ENCODE measurements around the gene FAM163A.
"Not testable (repeated sequence)": the region's sequence is repeated elsewhere in the genome, so short reads cannot be mapped to it uniquely, and the experiment has no call there.

The FAM163A gene

DNA sequence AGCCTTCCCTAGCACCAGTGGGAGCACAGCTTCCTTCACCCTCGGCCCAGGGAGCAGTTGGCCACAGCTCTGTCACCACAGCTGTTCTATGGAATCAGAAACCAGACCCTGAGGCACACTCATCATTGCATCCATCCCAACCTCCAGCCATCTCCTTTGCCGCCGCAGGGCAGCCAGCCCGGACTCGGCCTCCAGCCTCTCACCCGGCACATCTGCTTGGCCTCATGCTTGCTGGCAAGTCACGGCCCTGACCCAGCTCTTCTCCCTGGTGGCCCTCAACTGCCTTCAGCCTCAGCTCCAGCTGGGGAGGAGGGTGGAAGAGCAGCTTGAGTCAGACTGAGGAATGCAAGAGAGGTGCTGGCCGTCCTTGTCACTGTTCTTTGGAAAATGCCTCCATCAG lies 74.7 kb downstream of the FAM163A start:
- DNase-seq = no peak

DNA sequence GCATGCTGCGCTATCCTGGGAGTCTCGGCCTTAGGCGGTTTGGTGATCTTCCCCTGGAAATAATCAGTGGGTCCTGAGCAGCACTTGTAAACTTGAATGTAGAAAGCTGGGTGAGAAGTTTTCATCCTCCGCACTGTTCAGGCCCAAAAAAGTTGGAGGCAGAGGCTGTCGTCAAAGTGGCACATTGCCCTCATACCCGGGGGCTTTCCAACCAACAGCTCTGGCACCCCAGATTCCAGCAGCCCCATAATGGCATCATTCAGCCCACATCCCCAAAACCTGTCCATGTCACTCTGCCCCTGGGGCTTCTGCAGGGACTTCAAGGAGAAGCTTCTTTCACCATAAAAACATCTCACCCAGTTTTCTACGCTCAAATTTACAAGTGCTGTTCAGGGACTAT lies 75.2 kb downstream of the FAM163A start:
- no peak for DNase-seq

DNA sequence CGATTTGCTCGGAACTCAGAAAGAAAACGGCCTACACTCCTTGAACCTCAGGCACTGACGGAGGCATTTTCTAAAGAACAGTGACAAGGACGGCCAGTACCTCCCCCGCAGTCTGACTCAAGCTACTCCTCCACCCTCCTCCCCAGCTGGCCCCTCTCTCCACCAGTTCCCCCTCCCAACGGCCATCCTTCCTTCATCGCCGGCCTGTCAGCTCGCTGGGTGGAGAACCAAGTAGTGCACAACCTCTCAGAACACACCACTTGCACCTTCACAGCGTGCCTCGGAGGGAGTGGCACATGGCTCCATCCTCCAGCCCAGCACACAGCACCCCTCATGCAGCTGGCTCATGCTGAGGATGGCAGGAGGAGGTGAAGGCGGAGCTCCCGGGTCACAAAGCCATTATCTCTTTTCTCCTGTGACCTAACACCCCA lies 75.7 kb downstream of the FAM163A start:
- no peak for DNase-seq

- peak; percentile 55 for DNase-seq
Observed at GRCh38 chr1:179820226-179820970, 77.3 kb downstream of the FAM163A start.

- no peak for DNase-seq
Observed at GRCh38 chr1:179821524-179821923, 78.4 kb downstream of the FAM163A start.

GRCh38 chr1:179822065-179822464 lies 79.0 kb downstream of the FAM163A start:
- DNase-seq = no peak

GRCh38 chr1:179823693-179824092 lies 80.6 kb downstream of the FAM163A start:
- no peak for DNase-seq

DNA sequence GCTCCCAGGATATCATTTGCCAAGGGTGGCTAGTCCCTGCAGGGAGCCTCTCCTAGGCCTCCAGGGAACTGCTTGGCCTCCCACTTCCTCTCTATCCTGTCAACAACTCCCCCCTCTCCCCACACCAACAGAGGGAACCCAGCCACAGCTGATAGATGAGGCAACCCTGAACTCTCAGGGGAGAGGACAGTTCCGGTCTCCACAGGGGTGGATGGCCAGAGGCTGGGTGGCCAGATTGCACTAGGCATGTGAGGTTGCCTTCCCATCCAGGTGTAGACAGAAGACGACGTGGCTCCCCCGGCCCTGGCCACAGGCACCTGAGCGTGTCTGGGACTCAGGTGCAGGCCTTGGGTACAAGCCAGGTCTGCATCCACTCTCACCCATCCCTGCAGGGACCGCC lies 81.2 kb downstream of the FAM163A start:
- no peak for DNase-seq

DNA sequence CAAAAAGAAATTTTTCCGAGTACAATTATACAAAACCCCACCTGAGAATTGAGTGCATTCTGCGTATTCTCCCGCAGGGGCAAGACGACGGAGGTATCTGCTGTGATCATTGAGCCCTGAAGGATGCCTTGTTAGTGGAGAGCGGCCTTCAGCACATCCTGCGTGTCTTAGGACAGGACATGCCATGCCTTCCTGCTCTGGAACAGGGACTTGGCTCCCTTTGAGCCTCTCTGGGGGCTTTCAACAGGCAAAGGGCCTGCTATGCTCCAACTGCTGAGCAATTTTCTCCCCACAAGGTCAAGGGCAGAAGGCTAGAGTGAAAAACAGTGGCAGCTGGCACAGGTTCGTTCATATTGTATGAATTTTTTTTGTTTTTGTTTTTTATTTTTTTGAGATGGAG lies 82.1 kb downstream of the FAM163A start:
- DNase-seq = no peak

DNA sequence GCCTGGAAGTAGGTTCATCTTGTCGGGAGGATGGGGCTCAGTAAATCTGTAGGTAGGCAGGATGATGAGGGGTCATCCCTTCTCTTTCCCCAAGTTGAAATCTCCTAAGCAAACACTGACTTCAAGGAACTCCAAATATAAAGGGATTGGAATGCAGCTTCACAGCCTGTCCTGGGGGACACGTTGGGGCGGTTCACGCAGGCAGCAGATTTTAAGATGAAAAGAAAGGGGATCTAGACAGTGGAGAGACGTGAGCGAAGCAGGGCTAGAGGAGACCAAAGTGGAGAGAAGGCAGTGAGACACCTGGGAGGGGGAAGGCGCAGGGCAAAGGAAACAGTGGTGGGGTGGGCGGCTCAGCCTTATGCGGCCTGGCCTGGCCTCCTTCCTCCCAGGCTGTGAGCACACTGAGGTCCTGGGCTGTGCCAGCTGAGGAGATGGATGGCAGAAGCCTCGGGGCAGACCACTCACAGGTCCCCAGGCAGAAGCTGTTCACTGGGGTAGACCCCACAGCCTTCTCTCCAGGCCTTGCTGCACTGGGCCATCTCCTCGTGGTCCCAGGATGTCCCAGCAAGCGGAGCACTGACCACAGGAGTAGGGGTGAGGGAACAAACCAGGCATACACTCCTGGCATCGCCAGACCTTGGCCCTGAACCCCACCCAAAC lies 82.8 kb downstream of the FAM163A start:
- DNase-seq = no peak

DNA sequence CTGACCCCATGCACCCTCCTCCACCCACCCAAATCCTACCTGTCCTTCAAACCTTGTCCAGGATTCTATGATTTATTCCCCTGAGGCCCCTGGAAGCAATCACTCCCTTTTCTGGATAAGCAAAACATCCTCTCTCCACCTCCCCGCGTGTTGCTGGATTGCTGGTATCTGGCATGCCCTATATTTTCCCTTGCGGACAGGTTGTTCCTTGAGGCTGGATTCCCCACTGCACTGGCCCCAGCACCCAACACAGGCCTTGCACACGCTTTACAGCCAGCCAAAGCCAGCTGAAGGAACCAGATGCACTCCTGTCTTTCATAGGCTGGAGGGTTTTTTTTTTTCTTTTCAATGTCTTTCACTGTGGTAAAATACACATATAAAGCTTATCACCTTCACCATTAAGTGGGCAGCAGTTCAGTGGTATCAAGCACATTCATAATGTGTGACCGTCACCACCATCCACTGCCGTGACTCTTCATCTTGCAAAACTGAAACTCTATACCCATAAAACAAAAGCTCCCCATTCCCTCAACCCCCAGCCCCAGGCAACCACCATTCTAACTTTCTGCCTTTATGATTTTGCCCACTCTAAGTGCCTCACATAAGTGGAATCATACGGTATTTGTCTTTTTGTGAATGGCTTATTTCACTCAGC lies 83.7 kb downstream of the FAM163A start:
- DNase-seq = no peak

GRCh38 chr1:179828554-179829110 lies 85.5 kb downstream of the FAM163A start:
- no peak for DNase-seq

DNA sequence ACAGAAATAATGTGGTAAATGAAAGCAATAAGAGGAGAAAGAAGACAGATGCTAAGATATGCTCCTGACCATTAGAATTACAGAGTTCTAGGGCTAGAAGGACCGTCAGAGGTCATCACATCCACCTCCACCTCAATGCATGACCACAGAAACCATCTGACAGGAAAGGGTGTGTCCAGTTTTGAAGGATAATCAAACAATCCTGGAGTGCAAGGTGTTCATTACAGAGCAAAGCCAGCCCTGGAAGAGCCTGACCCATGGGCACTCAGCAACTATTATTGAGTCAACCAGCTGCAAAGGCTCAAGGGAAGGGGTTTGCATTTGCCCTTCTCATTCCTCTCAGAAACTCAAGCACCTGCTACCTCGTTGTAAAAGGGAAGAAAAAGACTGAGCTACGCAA lies 88.1 kb downstream of the FAM163A start:
- DNase-seq = no peak

GRCh38 chr1:179831852-179832699 lies 89.0 kb downstream of the FAM163A start:
- no peak for DNase-seq

DNA sequence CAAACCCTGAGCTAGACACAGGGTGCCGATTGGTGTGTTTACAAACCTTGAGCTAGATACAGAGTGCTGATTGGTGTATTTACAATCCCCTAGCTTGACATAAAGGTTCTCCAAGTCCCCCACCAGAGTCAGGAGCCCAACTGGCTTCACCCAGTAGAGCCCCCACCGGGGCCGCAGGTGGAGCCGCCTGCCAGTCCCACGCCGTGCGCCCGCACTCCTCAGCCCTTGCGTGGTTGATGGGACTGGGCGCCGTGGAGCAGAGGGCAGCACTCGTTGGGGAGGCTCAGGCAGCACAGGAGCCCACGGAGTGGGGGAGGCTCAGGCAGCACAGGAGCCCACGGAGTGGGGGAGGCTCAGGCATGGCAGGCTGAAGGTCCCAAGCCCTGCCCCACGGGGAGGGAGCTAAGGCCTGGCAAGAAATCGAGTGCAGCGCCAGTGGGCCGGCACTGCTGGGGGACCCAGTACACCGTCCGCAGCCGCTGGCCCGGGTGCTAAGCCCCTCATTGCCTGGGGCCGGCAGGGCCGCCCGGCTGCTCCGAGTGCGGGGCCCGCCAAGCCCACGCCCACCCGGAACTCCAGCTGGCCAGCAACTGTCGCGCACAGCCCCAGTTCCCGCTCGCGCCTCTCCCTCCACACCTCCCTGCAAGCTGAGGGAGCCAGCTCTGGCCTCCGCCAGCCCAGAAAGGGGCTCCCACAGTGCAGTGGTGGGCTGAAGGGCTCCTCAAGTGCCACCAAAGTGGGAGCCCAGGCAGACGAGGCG lies 93.8 kb downstream of the FAM163A start:
- DNase-seq = not testable (repeated sequence)

GRCh38 chr1:179840107-179840506 lies 97.0 kb downstream of the FAM163A start:
- no peak for DNase-seq

DNA sequence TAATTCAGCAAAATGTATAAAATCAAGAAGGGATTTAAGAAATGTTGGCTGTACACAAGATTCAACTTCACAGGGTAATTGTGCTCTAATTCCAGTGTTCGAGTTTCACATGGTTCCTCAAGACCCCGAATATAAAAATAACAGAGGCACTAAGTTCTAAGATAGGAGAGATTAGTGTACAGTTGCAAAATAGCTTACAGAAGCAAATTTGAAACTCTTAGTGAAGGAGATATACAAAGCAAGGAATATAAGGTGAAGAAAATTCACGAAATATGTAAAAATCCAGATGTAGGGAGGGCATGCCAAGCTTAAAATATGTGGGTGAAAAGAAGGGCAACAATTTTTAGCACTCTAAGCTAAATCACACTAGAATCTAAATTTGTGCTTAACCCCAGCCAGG lies 105.1 kb downstream of the FAM163A start:
- no peak for DNase-seq

GRCh38 chr1:179853102-179853501 lies 110.0 kb downstream of the FAM163A start:
- DNase-seq = no peak

DNA sequence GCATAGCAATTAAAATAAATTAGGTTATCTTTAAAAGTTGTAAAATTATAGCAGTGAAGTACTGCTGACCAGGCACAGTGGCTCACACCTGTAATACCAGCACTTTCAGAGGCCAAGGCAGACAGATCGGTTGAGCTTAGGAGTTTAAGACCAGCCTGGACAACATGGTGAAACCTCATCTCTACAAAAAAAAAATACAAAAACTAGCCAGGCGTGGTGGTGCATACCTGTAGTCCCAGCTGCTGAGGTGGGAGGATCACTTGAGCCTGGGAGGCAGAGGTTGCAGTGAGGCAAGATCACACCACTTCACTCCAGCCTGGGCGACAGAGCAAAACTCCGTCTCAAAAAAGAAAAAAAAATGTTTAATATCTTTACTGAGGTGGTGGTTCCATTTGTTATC lies 112.7 kb downstream of the FAM163A start:
- DNase-seq = not testable (repeated sequence)

GRCh38 chr1:179856296-179856695 lies 113.2 kb downstream of the FAM163A start:
- DNase-seq = no peak

- peak; percentile 37 for DNase-seq
Observed at GRCh38 chr1:179857009-179857408, 113.9 kb downstream of the FAM163A start.

DNA sequence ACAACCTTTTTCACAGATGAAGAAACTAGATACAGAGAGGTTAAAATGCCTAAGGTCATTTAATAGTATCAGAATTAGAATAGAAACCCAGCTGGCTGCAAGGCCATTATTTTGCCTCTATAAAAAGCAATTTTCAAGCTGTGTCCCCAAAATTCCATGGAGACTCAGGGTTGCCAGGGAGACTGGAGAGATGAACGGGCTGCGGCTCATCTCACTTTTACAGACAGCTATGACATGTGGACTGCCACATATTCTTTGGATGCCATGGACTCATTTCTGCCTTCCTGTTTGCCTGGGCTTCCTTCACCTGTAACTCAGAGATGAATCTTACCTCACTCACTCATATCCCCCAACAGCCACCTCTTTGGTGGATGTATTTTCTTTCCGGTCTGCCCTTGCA lies 117.6 kb downstream of the FAM163A start:
- DNase-seq = no peak

Measured in SIG-M5 (cell line).